Stimulated activated memory B cell treated with anti-CD40 and anti-IgM and Interleukin-4, amounts not matched to agents 10 μg/mL and 1 μg/mL and 100 μg/mL, for 72 hours (primary cell): Measurements from ENCODE around the gene FCER2.

Experiments used
- ATAC-seq: fragments of 150-1000 bp; cut with Tn5 transposase; 2 replicates; pipeline ENCODE4 v1.10.0; 2021
- H3K27ac Mint-ChIP-seq: one replicate; pipeline ENCODE4 v1.8.0; 2022; ENCODE audit warnings: mild to moderate bottlenecking, mixed read lengths
- H3K27me3 Mint-ChIP-seq: one replicate; pipeline ENCODE4 v1.8.0; 2022; ENCODE audit warnings: mixed read lengths
- H3K36me3 Mint-ChIP-seq: one replicate; pipeline ENCODE4 v1.8.0; 2022; ENCODE audit warnings: mixed read lengths
- H3K4me1 Mint-ChIP-seq: one replicate; pipeline ENCODE4 v1.8.0; 2022; ENCODE audit warnings: mixed read lengths
- H3K4me3 Mint-ChIP-seq: one replicate; pipeline ENCODE4 v1.8.0; 2022; ENCODE audit warnings: mild to moderate bottlenecking, moderate library complexity, mixed read lengths
- H3K9me3 Mint-ChIP-seq: one replicate; pipeline ENCODE4 v1.8.0; 2022; ENCODE audit warnings: mixed read lengths

The FCER2 gene

DNA sequence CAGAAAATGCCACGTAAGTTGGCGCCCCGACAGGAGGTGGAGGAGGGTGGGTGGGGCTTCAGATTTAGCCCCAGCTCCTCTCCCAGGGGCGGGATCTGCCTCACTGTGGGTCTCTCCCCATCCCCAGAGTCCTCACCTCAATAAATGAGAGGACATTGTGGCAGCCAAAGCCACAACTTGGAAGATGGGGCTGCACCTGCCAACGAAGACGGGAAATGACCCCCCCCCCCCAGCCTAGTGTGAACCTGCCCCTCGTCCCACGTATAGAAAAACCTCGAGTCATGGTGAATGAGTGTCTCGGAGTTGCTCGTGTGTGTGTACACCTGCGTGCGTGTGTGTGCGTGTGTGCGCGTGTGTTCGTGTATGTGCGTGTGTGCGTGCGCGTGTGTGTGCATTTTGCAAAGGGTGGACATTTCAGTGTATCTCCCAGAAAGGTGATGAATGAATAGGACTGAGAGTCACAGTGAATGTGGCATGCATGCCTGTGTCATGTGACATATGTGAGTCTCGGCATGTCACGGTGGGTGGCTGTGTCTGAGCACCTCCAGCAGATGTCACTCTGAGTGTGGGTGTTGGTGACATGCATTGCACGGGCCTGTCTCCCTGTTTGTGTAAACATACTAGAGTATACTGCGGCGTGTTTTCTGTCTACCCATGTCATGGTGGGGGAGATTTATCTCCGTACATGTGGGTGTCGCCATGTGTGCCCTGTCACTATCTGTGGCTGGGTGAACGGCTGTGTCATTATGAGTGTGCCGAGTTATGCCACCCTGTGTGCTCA, 22.8 kb downstream of the FCER2 start:
- H3K4me1 Mint-ChIP-seq, result peaks cover 74% of the 10 kb centered on the region
- peak; percentile 82 for ATAC-seq

DNA sequence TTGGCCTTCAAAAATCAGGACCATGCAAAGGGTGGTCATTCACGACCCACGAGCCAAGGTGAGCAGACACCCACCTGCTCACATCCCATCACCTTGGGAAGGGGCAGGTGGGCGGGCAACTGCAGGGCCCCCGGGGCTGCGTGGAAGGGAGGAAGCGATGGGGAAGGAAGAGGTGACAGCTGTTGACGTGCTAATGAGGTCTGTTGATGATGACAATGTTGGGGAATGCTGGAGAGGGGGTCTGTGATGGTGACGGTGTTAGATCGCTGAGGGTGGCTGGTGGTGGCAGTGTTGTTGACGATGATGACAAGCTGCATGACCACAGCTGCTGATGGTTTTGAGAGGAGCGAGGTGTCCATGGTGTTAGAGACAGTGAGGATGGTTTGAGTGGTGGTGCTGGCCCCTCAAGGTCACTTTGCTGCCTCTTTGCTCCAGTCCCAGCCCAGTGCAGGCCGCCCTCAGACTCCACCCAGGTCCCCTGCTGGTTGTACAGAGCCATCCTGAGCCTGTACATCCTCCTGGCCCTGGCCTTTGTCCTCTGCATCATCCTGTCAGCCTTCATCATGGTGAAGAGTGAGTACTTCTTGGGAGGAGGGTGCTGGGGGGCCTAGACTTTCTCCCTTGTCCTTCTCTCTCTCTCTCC, 24.1 kb downstream of the FCER2 start:
- ATAC-seq, result no peak
- peak overlapping the region; percentile 98 for H3K27ac Mint-ChIP-seq
- H3K4me1 Mint-ChIP-seq, result peaks cover 69% of the 10 kb centered on the region
- H3K36me3 Mint-ChIP-seq, result peaks cover 5% of the 10 kb centered on the region
- no peak overlapping the region for H3K4me3 Mint-ChIP-seq
- peaks cover 55% of the 10 kb centered on the region for H3K27me3 Mint-ChIP-seq
- peaks cover 3% of the 10 kb centered on the region for H3K9me3 Mint-ChIP-seq

More for the DNA sequence above, 22.8 kb downstream of the FCER2 start:
- H3K9me3 Mint-ChIP-seq, result no peaks in the 10 kb centered on the region
- peaks cover 41% of the 10 kb centered on the region for H3K27me3 Mint-ChIP-seq
- H3K27ac Mint-ChIP-seq, result peak overlapping the region; percentile 98
- peak overlapping the region; percentile 49 for H3K4me3 Mint-ChIP-seq
- peaks cover 16% of the 10 kb centered on the region for H3K36me3 Mint-ChIP-seq

DNA sequence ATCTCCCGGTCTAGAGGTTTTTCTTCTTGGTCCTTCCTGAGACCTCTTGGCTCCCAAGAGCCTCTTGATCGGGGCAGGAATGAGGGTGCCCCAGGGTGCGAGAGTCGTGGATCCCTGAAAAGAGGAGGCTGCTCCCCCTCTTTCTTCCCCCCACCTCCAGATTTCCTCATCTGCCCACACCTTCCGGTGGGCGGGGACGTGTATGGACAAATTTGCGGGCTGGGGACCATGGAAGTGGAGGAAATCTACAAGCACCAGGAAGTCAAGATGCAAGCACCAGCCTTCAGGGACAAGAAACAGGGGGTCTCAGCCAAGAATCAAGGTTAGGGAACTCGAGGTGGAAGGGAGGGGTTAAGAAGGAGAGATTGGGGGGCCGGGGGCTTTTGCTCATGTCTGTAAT, 25.1 kb downstream of the FCER2 start, which contains the start of gene MCEMP1:
TSS of gene MCEMP1 (plus strand) at position 237 of the 400 bp plus-strand sequence. CDS start at position 268, 31 bp downstream.
- Mint-ChIP-seq H3K27ac (peak within 1 kb of the TSS; percentile 98), H3K9me3 (peaks cover 3% of the 10 kb centered on the region), H3K36me3 (no peaks in the 10 kb centered on the region), H3K4me1 (peaks cover 61% of the 10 kb centered on the region), H3K4me3 (peak within 1 kb of the TSS; percentile 32), H3K27me3 (peaks cover 61% of the 10 kb centered on the region)
- no peak for ATAC-seq

DNA sequence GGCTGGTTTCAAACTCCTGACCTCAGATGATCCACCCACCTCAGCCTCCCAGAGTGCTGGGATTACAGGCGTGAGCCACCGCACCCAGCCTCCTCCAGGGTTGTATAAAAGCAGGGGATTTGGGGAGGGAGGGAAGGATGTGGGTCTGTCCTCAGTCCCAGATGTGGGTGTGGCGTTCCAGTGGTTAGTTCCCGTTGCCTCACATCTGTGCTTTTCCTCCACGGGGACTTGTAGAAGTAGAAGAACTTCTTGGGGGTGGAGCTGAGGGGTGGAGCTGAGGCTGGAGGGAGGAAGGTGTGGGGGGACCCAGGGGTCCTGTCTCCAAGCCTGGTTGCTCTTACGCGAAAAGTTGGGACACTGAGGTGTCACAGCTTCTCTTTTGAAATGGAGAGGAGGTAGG, 25.6 kb downstream of the FCER2 start:
- no peaks in the 10 kb centered on the region for H3K36me3 Mint-ChIP-seq

DNA sequence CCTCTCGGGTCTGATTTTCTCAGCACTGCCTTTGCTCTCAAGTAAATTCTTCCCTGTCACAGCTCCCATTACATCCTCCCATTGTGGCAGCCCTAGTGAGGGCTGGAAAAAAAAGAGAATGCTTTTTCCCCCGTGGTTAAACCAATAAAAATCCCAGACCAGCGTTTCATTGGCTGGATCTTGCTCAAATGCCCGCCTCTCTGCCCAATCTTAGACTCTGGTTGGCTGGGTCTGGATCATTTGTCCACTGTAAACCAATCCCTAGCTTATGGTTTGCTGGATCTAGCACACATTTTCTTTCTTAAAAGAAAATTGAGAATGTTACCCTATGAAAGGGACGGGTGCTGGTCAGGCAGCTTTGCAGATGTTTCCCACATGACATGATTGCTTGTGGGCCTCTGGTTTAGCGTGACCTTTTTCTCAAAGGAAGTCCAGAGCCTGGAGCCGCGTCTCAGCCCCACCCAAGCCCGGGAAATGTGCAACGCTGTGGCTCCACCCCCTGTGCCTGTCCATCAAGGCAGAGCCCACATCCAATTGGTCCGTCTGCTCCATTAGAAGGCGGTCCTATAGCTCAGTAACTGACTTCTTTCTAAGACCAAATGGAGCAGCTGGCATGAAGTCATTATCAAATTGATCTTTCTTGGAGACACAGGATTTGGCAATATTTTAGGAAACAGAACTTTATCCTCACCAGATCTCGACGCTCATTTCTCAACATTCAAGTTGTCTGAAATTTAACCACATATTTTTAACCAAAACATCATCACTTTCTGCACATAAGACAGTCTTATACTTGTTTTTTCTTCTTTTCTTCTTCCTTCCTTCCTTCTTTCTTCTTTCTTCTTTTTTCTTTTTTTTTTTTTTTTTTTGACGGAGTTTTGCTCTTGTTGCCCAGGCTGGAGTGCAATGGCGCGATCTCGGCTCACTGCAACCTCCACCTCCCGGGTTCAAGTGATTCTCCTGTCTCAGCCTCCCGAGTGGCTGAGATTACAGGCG, 27.6 kb downstream of the FCER2 start:
- H3K27me3 Mint-ChIP-seq, result peaks cover 87% of the 10 kb centered on the region
- ATAC-seq, result no peak
- no peaks in the 10 kb centered on the region for H3K36me3 Mint-ChIP-seq
- peaks cover 3% of the 10 kb centered on the region for H3K9me3 Mint-ChIP-seq
- no peak overlapping the region for H3K27ac Mint-ChIP-seq
- peaks cover 57% of the 10 kb centered on the region for H3K4me1 Mint-ChIP-seq
- H3K4me3 Mint-ChIP-seq, result no peak overlapping the region

More for the DNA sequence above, 25.6 kb downstream of the FCER2 start:
- Mint-ChIP-seq H3K27ac (peak overlapping the region; percentile 98), H3K27me3 (peaks cover 66% of the 10 kb centered on the region), H3K9me3 (peaks cover 3% of the 10 kb centered on the region), H3K4me1 (peaks cover 57% of the 10 kb centered on the region), H3K4me3 (peak overlapping the region; percentile 32)
- ATAC-seq, result no peak

DNA sequence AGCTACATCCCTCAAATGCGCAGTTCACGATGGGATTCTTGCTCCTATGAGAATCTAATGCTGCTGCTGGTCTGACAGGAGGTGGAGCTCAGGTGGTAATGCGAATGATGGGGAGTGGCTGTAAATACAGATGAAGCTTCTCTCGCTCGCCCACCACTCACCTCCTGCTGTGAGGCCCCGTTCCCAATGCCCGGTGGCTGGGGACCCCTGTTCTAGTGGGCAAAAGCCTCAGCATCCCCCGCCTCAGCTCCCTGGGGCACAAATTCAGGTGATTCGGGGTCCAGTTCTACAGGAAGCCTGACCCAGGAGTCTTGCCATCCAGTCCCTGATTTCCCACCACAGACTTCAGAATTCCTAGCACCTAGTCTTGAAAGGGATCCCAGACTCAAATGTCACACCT, 29.4 kb downstream of the FCER2 start:
- Mint-ChIP-seq H3K27ac (no peak overlapping the region), H3K4me3 (no peak overlapping the region), H3K27me3 (peaks cover 90% of the 10 kb centered on the region), H3K4me1 (peaks cover 42% of the 10 kb centered on the region), H3K9me3 (peaks cover 3% of the 10 kb centered on the region), H3K36me3 (no peaks in the 10 kb centered on the region)
- no peak for ATAC-seq

DNA sequence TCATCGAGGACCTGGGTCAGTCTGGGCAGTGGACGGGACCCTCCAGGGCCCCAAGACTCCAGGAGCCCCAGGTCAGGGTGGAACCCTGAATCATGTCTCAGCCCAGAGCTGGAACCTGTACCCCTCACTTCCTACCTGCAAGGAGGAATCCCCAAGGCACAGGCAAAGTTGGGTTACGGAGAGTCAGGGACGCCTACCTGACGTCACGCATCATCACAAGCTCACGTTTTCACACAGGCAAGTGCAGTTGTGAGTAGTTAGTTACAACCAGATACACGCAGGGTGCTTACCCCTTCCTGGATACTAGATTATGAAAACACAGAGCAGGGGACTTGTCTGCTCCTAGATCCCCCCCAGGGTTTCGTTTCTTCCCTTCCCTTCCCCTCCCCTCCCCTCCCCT, 31.1 kb downstream of the FCER2 start:
- Mint-ChIP-seq H3K4me3 (peak overlapping the region; percentile 64), H3K27ac (no peak overlapping the region), H3K9me3 (peaks cover 3% of the 10 kb centered on the region), H3K36me3 (no peaks in the 10 kb centered on the region), H3K4me1 (peaks cover 24% of the 10 kb centered on the region), H3K27me3 (peaks cover 84% of the 10 kb centered on the region)
- ATAC-seq, result no peak

DNA sequence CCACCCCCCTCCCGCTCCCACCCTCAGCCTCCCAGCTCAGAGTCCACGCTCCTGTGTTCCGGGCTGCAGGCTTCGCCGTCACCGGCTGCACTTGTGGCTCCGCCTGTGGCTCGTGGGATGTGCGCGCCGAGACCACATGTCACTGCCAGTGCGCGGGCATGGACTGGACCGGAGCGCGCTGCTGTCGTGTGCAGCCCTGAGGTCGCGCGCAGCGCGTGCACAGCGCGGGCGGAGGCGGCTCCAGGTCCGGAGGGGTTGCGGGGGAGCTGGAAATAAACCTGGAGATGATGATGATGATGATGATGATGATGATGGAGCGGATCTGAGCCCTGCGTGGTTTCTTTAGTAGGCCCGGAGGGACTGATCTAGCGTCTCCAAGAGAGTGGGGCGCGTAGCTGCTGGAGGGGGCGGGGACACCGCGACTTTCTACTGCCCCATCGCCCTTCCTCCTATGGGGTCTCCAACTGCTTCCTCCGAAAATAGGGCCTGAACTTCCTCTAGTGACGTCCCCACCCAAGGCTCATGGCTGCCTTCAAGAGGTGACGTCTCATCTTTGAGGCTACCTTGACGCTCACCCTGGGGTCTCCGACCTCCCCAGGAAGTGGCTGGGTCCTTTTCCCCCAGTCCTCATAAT, 31.7 kb downstream of the FCER2 start:
- Mint-ChIP-seq H3K4me3 (peak overlapping the region; percentile 64), H3K4me1 (peaks cover 21% of the 10 kb centered on the region), H3K9me3 (peaks cover 3% of the 10 kb centered on the region), H3K27me3 (peaks cover 81% of the 10 kb centered on the region), H3K36me3 (no peaks in the 10 kb centered on the region), H3K27ac (no peak overlapping the region)
- peak; percentile 39 for ATAC-seq

DNA sequence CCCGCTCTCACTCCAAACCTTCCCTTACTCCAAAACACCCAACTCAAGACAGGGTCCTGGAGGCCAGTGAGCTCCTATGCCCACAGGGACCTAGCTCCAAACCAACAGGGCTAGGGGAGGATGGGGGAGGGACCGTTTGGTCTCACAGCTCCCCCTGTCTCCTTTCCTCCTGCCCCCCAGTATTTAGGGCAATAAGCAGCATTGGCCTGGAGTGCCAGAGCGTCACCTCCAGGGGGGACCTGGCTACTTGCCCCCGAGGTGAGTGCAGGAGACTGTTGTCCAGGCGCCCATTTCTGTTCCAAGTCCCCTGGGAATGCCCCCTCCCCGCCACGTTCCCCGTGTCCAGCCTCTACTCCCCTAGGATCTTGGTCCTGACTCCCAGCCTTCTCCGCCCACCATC, 32.3 kb downstream of the FCER2 start:
- Mint-ChIP-seq H3K9me3 (peaks cover 3% of the 10 kb centered on the region), H3K4me3 (no peak overlapping the region), H3K27me3 (peaks cover 77% of the 10 kb centered on the region), H3K36me3 (no peaks in the 10 kb centered on the region), H3K4me1 (peaks cover 20% of the 10 kb centered on the region), H3K27ac (no peak overlapping the region)
- ATAC-seq, result no peak

DNA sequence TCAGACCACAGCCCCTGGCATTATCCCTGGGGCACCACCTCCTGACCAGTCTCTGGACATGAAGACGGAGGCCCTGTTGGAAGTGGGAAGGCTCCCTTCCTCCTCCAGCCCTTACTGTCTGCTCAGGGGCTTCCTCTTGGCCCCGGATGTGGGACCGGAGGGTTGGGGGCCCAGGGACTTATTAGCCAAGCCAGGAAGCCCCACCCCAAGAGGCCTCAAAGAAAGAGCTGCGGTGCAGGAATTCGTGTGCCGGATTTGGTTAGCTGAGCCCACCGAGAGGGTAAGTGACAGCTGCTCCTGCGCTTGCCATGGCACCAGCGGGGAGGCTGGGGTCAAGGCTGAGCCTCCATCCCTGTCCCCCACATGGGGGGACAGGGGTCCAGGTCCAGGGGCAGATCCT, 33.1 kb downstream of the FCER2 start, which contains the start of gene RETN:
TSS of gene RETN (plus strand) at position 208 of the 400 bp plus-strand sequence. CDS start 278 bp downstream, outside the sequence.
- Mint-ChIP-seq H3K27me3 (peaks cover 69% of the 10 kb centered on the region), H3K36me3 (no peaks in the 10 kb centered on the region), H3K27ac (no peak within 1 kb of the TSS), H3K9me3 (no peaks in the 10 kb centered on the region), H3K4me3 (peak within 1 kb of the TSS; percentile 30), H3K4me1 (peaks cover 15% of the 10 kb centered on the region)
- no peak for ATAC-seq

DNA sequence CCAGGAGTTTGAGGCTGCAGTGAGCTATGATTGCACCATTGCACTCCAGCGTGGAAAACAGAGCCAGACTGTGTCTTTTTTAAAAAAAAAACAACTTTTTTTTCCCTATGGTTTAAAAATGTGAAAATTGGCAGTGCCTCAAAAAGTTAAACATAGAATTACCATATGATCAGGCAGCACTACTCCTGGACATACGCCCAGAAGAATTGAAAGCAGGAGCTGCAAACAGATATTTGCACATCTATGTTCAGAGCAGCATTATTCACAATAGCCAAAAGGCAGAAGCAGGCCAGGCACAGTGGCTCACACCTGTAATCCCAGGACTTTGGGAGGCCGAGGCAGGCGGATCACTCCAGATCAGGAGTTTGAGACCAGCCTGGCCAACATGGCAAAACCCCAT, 36.9 kb downstream of the FCER2 start:
- Mint-ChIP-seq H3K4me1 (peaks cover 2% of the 10 kb centered on the region), H3K27me3 (peaks cover 34% of the 10 kb centered on the region), H3K4me3 (no peak overlapping the region), H3K9me3 (no peaks in the 10 kb centered on the region), H3K27ac (no peak overlapping the region), H3K36me3 (no peaks in the 10 kb centered on the region)
- no peak for ATAC-seq

DNA sequence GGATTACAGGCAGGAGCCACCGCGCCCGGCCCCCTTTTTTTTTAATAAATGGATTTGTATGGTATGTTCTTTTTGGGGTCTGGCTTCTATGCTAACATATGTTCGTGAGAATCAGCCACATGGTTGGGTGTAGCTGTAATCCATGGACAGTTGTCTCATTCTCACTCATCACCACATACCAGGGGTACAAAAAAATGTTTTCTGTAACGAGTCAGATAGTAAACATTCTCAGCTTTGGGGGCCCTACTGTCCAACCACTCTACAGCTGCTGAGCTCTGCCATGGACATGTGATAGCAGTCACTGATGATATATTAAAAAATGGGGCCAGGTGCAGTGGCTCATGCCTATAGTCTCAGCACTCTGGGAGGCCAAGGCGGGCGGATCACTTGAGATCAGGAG, 38.2 kb downstream of the FCER2 start:
- H3K36me3 Mint-ChIP-seq, result no peaks in the 10 kb centered on the region
- H3K27ac Mint-ChIP-seq, result no peak overlapping the region
- H3K4me3 Mint-ChIP-seq, result no peak overlapping the region
- peaks cover 20% of the 10 kb centered on the region for H3K27me3 Mint-ChIP-seq
- no peak for ATAC-seq
- no peaks in the 10 kb centered on the region for H3K4me1 Mint-ChIP-seq
- H3K9me3 Mint-ChIP-seq, result no peaks in the 10 kb centered on the region

DNA sequence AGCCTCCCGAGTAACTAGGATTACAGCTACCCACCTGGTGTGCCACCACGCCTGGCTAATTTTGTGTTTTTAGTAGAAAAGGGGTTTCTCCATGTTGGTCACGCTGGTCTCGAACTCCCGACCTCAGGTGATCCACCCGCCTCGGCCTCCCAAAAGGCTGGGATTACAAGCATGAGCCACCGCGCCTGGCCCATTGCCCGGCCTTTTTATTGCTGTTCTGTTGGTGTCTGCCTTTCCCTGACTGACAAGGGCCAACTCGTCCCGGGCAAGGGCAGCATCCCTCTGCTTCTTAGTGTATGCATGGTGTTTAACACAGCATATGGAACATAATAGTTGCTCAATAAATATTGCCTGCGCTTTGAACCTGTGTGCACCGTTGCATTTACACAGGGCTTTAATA, 39.3 kb downstream of the FCER2 start:
- H3K27ac Mint-ChIP-seq, result no peak overlapping the region
- peaks cover 11% of the 10 kb centered on the region for H3K27me3 Mint-ChIP-seq
- ATAC-seq, result no peak
- H3K4me3 Mint-ChIP-seq, result no peak overlapping the region
- no peaks in the 10 kb centered on the region for H3K9me3 Mint-ChIP-seq
- peaks cover 7% of the 10 kb centered on the region for H3K4me1 Mint-ChIP-seq
- H3K36me3 Mint-ChIP-seq, result no peaks in the 10 kb centered on the region

DNA sequence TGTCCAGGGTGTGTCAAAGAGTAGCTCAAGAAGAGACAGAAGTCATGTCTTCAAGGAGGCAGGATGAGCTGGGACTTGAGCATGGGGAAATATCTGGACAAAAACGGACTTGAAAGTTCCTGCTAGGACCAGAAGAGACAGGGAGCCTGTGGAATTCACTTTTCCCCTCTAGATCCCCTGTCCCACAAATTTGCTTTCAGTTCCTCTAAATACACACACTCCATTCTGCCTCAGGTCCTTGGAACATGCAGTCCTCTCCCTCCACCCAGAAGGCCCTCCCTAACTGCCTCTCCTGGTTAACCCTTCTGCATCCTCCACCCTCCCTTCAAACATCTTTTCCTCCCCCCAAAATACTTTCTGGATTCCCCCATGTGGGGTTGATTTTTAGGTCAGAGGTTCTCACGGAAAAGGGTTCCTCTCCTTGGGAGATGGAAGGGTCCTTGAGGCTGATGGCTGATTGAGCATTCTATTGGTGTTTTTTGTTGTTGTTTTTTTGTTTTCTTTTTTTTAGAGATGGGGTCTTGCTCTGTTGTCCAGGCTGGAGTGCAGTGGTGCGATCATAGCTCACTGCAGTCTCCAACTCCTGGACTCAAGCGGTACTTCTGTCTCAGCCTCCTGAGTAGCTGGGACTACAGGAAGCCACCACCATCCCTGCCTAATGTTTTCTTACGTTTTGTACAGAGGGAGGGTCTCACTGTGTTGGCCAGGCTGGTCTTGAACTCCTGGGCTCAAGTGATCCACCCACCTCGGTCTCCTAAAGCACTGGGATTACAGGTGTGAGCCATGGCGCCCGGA, 40.0 kb downstream of the FCER2 start:
- Mint-ChIP-seq H3K27me3 (peaks cover 7% of the 10 kb centered on the region), H3K4me3 (no peak overlapping the region), H3K36me3 (no peaks in the 10 kb centered on the region), H3K9me3 (no peaks in the 10 kb centered on the region), H3K27ac (no peak overlapping the region), H3K4me1 (peaks cover 13% of the 10 kb centered on the region)
- no peak for ATAC-seq
